NT2/D1 (cell line): Measurements from ENCODE around the gene S100A14.
"Not testable (repeated sequence)": the region's sequence is repeated elsewhere in the genome, so short reads cannot be mapped to it uniquely, and the experiment has no call there.

Source experiments
- DNase-seq: peaks from one replicate; pipeline ENCODE4 v3.0.0-alpha.2; 2011; ENCODE audit warnings: low read depth, low spot score
- H3K27me3 ChIP-seq: 2 replicates; pipeline ENCODE4 v1.6.0; 2011; ENCODE audit warnings: mild to moderate bottlenecking; ENCODE audit not compliant: insufficient read length, insufficient read depth
- H3K36me3 ChIP-seq: 2 replicates; pipeline ENCODE4 v1.6.1; 2011; ENCODE audit warnings: mild to moderate bottlenecking, low read length, mixed read lengths; ENCODE audit not compliant: insufficient read depth, insufficient read length
- H3K4me1 ChIP-seq: 2 replicates; pipeline ENCODE4 v1.5.1; 2011; ENCODE audit not compliant: insufficient read depth, insufficient read length
- H3K4me3 ChIP-seq: 2 replicates; pipeline ENCODE4 v1.5.1; 2011; ENCODE audit warnings: low read depth; ENCODE audit not compliant: insufficient read length
- H3K9ac ChIP-seq: 2 replicates; pipeline ENCODE4 v1.6.0; 2011; ENCODE audit warnings: low read depth; ENCODE audit not compliant: insufficient read length
- H3K9me3 ChIP-seq: 2 replicates; pipeline ENCODE4 v1.5.1; 2011; ENCODE audit warnings: mild to moderate bottlenecking, low read length; ENCODE audit not compliant: insufficient read depth
- SUZ12 ChIP-seq: IDR thresholded peaks from 2 replicates; pipeline ENCODE4 v1.6.1; 2011; ENCODE audit not compliant: insufficient read length, insufficient read depth; ENCODE audit errors: extremely low read depth
- YY1 ChIP-seq: IDR thresholded peaks from 2 replicates; pipeline ENCODE4 v1.6.1; 2011; ENCODE audit not compliant: insufficient read length, insufficient read depth
- ZNF274 ChIP-seq: IDR thresholded peaks from 2 replicates; pipeline ENCODE4 v1.6.1; 2011; ENCODE audit warnings: mild to moderate bottlenecking, low read depth, low read length

S100A14 gene

DNA sequence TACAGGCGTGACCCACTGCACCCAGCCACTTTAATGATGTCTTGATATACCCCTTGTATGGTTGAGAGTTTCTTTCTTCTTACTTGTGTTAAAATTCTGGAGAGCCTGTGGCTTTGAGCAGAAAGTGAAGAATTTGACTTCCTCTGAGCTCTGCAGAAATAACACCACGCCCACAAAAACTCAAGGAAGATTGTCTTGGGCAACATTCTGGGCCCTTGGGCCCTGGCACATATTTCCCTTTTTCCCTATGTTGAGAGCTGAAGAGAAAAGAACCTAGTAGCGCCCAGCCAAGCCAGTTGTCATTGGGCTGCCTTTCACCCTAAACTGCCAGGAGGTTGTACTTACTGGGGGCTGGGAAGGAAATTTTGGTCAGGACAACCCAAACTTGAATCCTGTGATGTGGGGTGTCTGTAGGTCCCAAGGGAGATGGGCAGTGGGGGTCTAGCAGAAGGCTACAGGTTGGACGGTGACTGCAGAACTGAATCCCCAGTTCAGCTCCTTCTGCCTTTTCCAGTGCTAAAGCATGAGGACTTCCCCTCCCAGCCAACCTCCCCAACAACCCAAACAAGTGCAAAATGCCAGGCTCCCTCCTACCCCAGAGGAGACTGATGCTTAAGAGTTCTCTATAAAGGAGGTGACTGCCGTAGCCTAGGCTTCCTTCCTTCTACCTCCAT, 30.7 kb upstream of the S100A14 start:
- Histone ChIP-seq H3K36me3 (peaks cover 56% of the 10 kb centered on the region), H3K4me3 (no peak overlapping the region), H3K9ac (no peak overlapping the region), H3K27me3 (no peaks in the 10 kb centered on the region), H3K9me3 (no peaks in the 10 kb centered on the region), H3K4me1 (peaks cover 3% of the 10 kb centered on the region)
- DNase-seq: no peak
- TF ChIP-seq SUZ12 (no peak), ZNF274 (no peak), YY1 (no peak)

DNA sequence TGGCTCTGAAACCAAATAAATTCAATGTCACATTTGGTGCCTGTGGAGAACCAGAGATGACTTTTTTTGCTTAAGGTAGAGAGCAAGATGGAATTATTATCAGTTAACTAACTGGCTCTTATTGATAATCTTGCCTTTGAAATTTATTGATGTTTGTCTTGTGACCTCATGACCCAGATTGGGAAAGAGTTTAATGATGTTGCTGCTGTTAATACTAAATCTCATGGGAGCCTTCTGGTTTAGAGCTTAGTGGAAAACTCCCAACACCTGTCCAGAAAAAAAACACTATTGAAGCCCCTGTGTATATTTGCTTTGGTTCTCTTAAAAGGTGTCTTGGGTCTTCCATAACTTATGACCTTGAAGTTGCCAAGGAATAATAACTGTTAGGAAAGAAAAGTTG, 27.7 kb upstream of the S100A14 start:
- no peak overlapping the region for H3K9ac ChIP-seq
- no peaks in the 10 kb centered on the region for H3K4me1 ChIP-seq
- H3K36me3 ChIP-seq: peaks cover 86% of the 10 kb centered on the region
- H3K9me3 ChIP-seq: no peaks in the 10 kb centered on the region
- TF ChIP-seq SUZ12 (no peak), YY1 (no peak), ZNF274 (no peak)
- H3K4me3 ChIP-seq: no peak overlapping the region
- no peak for DNase-seq
- H3K27me3 ChIP-seq: no peaks in the 10 kb centered on the region

GRCh38 chr1:153643100-153643499, 27.0 kb upstream of the S100A14 start:
- H3K36me3 ChIP-seq: peaks cover 93% of the 10 kb centered on the region
- no peak overlapping the region for H3K4me3 ChIP-seq
- H3K4me1 ChIP-seq: no peaks in the 10 kb centered on the region
- no peak overlapping the region for H3K9ac ChIP-seq
- TF ChIP-seq SUZ12: no peak
- no peak for TF ChIP-seq ZNF274
- TF ChIP-seq YY1: no peak
- H3K27me3 ChIP-seq: no peaks in the 10 kb centered on the region
- H3K9me3 ChIP-seq: no peaks in the 10 kb centered on the region
- DNase-seq: no peak

DNA sequence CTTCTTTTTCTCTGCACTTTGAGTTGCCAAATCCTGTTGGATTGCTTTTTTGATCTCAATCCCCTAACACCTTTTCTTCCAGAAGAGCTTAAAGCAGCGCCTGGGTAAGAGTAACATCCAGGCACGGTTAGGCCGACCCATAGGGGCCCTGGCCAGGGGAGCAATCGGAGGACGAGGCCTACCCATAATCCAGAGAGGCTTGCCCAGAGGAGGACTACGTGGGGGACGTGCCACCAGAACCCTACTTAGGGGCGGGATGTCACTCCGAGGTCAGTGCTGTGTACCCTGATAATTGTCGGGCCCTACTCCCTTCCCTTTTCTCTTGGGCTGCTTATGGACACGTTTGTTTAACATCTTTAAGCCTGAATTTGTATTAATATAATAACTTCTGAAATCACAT, 26.0 kb upstream of the S100A14 start:
- DNase-seq: no peak
- no peak for TF ChIP-seq ZNF274
- no peak for TF ChIP-seq SUZ12
- no peak for TF ChIP-seq YY1
- H3K27me3 ChIP-seq: no peaks in the 10 kb centered on the region
- peaks cover 99% of the 10 kb centered on the region for H3K36me3 ChIP-seq
- no peak overlapping the region for H3K9ac ChIP-seq
- no peaks in the 10 kb centered on the region for H3K4me1 ChIP-seq
- no peaks in the 10 kb centered on the region for H3K9me3 ChIP-seq
- no peak overlapping the region for H3K4me3 ChIP-seq

GRCh38 chr1:153640861-153641260, 24.7 kb upstream of the S100A14 start:
- Histone ChIP-seq H3K9me3 (no peaks in the 10 kb centered on the region), H3K4me1 (no peaks in the 10 kb centered on the region), H3K4me3 (no peak overlapping the region), H3K27me3 (no peaks in the 10 kb centered on the region), H3K9ac (no peak overlapping the region), H3K36me3 (peaks cover 99% of the 10 kb centered on the region)
- DNase-seq: no peak
- TF ChIP-seq ZNF274 (no peak), SUZ12 (no peak), YY1 (no peak)

- DNase-seq, H3K9me3 ChIP-seq, H3K4me3 ChIP-seq, H3K9ac ChIP-seq, H3K4me1 ChIP-seq, H3K27me3 ChIP-seq: not testable (repeated sequence)
- peaks cover 99% of the 10 kb centered on the region for H3K36me3 ChIP-seq
These were observed 24.1 kb upstream of the S100A14 start for GRCh38 chr1:153640213-153640612.

DNA sequence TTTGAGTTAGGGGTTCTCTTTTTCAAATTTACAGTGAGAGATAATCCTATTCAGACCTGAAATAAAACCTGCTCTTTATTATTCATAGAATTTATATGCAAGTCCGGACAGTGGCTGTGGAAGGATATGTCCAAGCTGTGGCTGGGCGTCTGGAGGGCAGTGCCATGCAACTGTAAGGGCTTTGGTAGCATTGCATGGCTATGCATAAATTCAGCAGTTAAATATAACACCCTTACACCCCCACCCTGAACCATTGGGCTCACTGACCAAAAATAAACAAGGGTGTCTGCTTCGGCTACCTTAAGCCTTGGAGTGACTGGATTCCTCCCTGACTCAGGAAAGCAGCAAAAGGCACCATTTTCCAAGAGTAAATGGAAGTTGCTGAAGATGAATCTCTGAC, 23.2 kb upstream of the S100A14 start:
- Histone ChIP-seq H3K9me3 (no peaks in the 10 kb centered on the region), H3K36me3 (peaks cover 94% of the 10 kb centered on the region), H3K4me3 (no peak overlapping the region), H3K27me3 (no peaks in the 10 kb centered on the region), H3K9ac (no peak overlapping the region), H3K4me1 (no peaks in the 10 kb centered on the region)
- TF ChIP-seq ZNF274 (no peak), SUZ12 (no peak), YY1 (no peak)
- DNase-seq: no peak
